A673 (cell line): ENCODE results near the gene CEBPZ.

Source experiments
- EZH2 ChIP-seq: fragments of 200-600 bp; sonication (generic); IDR thresholded peaks from 2 replicates; pipeline ENCODE4 v1.6.1; 2017; ENCODE audit warnings: borderline replicate concordance, low read depth, mild to moderate bottlenecking, mixed read lengths, antibody characterized with exemption, low read length; ENCODE audit not compliant: poor library complexity, severe bottlenecking
- TF ChIP-seq, protein P1 (sequence below): fragments of 300-800, 200-600 bp; sonication (generic); conservative IDR thresholded peaks from 2 replicates; pipeline ENCODE4 v1.5.1; 2017; ENCODE audit warnings: low read depth, mild to moderate bottlenecking, antibody characterized with exemption, low read length, moderate library complexity, mixed read lengths

DNA sequence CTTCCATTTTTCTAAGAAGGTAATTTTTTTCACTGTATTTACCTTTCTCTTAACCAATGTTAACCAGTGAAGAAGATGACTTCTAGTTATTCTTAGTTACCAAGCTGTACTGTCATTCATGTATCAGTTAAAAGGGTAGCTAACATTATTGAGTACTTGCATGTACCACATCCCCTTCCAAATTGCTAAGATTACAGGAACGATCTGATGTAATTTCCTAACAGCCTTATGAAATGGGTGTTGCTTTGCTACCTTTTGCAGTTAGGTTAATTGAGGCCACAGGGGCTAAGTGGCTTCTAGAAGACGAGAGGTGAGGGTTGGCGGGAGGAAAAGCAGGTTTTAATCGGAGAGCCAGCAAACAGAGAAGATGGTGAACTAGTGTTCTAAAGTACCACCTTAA is 41.1 kb downstream of the CEBPZ start:
- TF ChIP-seq, protein P1, sequence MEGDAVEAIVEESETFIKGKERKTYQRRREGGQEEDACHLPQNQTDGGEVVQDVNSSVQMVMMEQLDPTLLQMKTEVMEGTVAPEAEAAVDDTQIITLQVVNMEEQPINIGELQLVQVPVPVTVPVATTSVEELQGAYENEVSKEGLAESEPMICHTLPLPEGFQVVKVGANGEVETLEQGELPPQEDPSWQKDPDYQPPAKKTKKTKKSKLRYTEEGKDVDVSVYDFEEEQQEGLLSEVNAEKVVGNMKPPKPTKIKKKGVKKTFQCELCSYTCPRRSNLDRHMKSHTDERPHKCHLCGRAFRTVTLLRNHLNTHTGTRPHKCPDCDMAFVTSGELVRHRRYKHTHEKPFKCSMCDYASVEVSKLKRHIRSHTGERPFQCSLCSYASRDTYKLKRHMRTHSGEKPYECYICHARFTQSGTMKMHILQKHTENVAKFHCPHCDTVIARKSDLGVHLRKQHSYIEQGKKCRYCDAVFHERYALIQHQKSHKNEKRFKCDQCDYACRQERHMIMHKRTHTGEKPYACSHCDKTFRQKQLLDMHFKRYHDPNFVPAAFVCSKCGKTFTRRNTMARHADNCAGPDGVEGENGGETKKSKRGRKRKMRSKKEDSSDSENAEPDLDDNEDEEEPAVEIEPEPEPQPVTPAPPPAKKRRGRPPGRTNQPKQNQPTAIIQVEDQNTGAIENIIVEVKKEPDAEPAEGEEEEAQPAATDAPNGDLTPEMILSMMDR: no peak
- no peak for TF ChIP-seq EZH2
